ENCODE data around the gene PTPRCAP.
"Not testable (repeated sequence)": the region's sequence is repeated elsewhere in the genome, so short reads cannot be mapped to it uniquely, and the experiment has no call there.

Gene PTPRCAP, protein sequence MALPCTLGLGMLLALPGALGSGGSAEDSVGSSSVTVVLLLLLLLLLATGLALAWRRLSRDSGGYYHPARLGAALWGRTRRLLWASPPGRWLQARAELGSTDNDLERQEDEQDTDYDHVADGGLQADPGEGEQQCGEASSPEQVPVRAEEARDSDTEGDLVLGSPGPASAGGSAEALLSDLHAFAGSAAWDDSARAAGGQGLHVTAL

DNA sequence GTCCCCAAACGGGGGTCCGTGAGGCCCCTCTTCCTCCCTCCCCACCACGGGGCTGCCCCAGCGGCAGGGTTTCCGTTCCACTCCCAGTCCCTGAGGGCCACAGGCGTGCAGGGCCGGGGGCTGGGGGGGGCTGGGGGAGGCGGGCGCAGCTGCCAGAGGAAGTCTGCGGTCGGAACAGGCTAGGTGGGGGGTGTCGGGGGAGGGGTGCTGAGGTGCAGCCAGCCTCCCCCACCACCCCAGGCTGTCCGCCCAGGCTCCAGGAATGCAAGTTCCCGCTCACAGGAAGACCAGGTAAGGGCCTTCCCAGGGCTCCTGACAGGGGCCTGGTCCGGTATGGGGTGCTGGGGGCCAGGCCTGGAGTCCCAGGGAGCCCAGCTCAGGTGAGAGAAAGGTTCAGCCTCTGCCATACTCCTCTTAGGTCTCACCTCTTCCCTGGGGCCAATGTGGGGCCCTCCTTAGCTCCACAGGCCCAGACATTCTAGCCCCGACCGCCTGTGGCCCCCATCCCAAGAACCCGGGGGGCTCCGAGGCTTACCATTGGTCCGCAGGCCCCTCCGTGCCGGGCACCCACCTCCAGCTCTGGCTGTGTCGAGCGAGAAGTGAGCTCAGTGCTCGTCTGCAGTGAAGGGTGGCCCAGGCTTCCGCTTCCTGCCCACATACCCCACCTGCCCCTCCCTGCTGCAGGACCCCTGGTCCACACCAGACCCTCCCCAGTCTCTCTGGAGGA lies at the start of gene PTPRCAP:
TSS of gene PTPRCAP (minus strand) at position 601 of the 727 bp plus-strand sequence. CDS start at position 538, 63 bp downstream.
- no peak for DNase-seq (ENCODE audit: low spot score)

DNA sequence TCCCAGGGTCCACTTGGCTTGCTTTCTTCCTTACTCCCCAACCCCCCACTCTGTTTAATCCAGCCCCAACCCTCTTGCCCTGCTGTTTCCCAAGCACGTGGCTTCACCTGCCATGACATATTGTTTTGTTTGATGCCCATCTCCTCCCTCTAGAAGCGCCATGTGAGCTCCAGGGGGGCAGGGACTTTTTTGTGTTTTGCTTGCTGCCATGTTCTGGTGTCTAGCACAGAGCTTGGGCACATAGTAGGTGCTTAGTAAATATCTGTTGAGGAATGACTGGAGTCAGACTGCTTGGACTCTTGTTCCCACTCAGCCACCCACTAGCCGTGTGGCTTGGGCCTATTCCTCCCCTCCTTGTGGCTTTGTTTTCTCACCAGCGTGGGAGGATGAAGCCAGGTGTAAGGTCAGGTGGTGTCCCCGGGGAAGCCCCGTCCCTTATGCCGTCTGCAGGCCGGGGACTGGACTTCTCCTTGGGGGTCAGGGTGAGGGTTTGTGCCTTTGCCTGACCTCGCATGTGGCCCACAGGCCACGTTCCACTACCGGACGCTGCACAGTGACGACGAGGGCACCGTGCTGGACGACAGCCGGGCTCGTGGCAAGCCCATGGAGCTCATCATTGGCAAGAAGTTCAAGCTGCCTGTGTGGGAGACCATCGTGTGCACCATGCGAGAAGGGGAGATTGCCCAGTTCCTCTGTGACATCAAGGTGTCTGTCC lies 49.2 kb upstream of the PTPRCAP start:
- no peak for DNase-seq (ENCODE audit: low spot score)

DNA sequence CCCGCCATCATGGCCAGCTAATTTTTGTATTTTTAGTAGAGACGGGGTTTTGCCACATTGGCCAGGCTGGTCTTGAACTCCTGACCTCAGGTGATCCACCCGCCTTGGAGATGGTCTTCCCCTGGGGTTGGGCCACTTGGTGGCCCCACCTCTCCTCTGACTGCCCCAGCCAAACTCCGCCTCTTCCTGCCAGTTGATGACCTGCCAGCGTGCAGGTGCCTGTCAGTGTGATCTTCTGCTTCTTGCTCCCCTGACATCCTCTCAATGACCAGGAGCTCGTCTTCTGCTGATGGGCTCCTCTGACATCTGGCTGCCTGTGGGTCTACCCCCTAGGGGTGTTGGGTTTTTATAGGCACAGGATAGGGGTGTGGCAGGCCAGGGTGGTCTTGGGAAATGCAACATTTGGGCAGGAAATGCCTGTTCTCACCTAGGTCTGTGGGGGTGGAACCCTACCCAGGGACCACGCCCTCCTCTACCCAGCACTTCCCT lies 48.4 kb upstream of the PTPRCAP start:
- not testable (repeated sequence) for DNase-seq (ENCODE audit: low spot score)

DNA sequence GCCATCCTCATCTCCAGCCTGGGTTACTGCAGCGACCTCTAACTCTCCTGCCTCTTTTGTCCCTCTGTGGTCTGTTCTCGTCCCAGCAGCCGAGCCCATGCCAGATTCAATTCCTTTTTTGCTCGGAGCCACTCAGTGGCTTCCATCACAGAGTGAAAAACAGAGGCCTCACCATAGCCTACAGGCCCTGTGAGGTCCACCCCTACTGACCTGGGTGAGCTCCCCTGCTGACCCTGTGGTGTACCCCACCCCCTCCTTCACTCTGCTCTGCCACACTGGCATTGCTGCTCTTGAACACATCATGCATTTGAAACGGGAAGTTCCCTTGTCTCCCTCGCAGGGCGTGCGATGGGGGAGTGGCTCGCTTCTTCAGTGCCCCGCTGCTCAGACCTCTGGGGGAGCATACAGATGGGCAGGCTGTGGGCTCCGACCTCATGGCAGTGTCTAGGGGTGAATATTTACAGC lies 47.4 kb upstream of the PTPRCAP start:
- DNase-seq (ENCODE audit: low spot score): no peak

DNA sequence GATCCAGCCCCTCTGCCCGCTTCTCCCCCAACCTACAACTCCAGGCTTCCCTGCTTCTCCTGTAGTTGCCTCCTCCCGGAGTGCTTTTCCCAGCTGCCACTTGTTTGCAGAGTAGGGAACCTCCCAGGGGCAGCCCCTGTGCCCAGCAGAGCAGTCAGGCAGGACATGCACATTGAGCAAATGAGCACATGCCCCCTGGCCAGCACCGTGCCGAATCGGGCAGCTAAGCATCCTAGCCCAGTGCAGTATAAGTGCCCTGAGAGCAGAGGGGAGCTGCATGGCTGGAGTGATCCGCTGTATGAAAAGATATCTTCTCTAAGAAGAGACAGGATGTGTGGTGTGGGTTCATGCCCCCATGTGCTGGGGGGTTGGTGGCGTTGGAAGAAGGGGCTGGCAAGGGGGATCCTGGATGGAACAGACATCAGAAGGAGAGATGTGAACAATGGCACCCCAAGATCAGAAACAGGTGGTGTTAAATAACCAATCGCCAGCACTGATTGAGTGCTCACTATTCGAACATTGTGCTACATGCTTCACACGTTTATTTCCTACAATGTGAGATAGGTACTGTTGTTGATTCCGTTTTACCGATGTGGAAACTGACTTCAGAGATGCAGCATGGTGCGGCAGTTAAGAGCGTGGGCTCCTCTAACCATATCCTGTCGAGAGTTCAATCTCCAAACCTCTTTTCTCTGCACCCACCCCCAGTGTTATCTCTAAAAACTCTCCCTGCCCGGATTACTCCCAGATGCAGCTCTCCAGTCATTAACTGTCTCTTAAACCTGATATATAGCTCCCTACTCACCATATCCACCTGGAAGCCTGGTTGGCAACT lies 46.6 kb upstream of the PTPRCAP start:
- DNase-seq (ENCODE audit: low spot score): no peak

DNA sequence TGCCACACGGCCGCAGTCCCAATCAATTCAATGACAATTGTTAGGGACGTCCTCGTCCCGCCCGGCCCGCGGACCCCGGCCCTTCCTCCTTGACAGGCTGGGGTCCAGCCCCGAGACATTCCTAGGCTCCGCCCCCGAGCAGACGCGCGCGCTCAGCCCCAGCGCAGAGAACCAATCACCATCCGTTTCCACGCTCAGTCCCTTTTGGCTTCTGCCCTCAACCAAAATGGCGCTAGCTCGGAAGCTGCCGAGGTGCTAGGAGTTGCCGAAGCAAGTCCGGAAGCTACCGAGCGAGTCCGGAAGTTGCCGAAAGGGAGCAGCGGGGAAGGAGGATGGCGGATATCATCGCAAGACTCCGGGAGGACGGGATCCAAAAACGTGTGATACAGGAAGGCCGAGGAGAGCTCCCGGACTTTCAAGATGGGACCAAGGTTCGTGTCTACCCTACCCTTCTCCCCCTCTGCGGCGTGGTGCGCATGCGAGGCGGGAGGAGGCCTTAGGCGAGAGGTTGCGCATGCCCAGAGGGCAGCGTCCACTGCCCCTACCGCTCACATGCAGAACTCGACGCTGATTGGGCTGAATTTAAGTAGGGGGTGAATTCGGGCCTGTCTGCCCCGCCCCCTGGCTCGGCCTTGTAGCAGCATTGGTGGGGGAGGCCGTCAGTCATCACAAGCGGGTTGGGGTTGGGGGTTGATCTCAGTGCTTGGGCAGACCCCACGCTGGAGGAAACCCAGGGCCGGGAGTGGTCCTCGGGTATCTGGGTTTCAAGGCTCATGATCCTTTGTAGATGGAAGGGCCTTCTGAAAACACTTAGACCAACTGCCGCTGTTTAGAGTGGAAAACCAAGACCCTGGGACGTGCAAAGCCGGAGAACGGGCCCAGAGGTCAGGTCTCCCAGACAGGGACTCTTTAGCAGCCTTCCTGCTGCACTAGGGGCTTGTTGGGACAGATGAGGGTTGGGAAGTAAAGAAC lies 45.6 kb upstream of the PTPRCAP start, which contains the start of gene AIP:
TSS of gene AIP (plus strand) at position 200 of the 972 bp plus-strand sequence. CDS start at position 333, 133 bp downstream.
- peak; percentile 99 for DNase-seq (ENCODE audit: low spot score)

DNA sequence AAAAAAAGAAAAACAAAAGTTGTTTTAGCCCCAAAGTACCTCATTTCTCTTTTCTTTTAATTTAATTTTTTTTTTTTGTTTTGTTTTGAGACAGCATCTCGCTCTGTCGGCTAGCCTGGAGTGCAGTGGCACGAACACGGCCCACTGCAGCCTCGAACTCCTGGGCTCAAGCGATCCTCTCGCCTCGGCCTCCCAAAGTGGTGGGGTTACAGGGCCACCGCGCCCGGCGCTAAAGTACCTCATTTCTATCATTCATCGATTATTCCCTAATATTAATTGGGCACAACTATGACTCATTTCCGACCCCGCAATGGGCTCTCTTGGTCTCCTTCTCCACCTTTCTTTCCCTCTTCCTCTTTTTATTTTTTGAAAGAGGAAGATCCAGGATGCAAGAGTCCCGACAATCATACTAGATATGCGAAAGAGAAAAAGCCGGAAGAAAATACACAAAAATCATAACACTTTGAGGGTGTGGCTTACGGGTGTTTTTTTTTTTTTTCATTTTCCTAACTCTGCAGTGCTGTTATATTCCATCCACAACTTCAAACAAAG lies 44.9 kb upstream of the PTPRCAP start:
- DNase-seq (ENCODE audit: low spot score): peak; percentile 51

DNA sequence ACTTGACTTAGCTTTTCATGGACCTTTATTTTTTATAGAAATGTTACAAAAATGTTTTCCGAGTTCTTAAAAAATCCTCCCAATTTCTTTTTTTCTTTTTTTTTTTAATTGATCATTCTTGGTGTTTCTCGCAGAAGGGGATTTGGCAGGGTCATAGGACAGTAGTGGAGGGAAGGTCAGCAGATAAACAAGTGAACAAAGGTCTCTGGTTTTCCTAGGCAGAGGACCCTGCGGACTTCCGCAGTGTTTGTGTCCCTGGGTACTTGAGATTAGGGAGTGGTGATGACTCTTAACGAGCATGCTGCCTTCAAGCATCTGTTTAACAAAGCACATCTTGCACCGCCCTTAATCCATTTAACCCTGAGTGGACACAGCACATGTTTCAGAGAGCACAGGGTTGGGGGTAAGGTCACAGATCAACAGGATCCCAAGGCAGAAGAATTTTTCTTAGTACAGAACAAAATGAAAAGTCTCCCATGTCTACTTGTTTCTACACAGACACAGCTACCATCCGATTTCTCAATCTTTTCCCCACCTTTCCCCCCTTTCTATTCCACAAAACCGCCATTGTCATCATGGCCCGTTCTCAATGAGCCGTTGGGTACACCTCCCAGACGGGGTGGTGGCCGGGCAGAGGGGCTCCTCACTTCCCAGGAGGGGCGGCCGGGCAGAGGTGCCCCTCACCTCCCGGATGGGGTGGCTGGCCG lies 40.0 kb upstream of the PTPRCAP start:
- not testable (repeated sequence) for DNase-seq (ENCODE audit: low spot score)

DNA sequence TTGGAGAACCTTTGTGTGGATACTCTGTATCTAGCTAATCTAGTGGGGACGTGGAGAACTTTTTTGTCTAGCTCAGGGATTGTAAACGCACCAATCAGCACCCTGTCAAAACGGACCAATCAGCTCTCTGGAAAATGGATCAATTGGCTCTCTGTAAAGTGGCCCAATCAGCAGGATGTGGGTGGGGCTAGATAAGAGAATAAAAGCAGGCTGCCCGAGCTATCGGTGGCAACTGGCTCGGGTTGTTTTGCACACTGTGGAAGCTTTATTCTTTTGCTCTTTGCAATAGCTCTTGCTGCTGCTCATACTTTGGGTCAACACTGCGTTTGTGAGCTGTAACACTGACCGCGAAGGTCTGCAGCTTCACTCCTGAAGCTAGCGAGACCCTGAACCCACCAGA lies 39.2 kb upstream of the PTPRCAP start:
- DNase-seq (ENCODE audit: low spot score): not testable (repeated sequence)

DNA sequence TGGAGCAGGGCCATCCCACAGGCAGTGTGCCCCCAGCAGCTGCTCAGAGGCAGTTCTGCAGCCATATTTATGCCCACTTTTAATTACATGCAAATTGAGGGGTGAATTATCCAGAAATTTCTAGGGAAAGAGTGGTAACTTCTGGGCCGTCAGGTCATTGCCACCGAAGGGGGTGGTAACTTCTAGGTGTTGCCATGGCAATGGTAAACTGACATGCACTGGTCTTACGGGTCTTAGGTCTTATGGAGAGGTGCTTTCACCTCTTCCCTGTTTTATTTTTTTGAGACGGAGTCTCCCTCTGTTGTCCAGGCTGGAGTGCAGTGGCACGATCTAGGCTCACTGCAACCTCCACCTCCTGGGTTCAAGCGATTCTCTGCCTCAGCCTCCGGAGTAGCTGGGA lies 35.4 kb upstream of the PTPRCAP start:
- no peak for DNase-seq (ENCODE audit: low spot score)

DNA sequence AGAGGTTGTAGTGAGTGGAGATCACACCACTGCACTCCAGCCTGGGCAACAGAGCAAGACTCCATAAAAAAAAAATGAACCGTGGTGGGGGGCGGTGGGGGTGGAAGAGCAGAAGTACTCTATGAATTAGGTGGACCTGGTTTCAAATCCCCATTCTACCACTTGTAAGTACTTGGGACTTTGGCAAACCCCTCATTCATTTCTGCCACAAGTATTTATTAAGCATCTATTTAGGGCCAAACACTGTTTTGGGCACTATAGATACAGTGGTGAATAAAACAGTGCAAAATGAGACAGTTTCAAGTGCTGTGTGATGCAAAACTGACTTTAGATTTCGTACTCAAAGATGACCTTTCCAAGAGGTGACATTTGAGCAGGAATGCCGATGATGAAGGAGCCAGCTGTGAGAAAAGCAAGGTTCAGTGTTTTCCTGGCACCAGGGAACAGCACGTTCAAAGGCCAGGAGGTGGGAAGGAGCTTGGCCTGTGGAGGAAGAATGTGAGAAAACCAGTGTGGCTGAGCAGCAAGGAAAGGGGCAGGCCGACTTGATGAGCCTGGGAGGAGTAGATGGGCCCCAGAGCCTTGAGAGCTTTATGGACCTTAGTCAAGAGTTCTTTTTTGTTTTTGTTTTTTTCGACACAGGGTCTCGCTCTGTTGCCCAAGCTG lies 33.0 kb upstream of the PTPRCAP start:
- DNase-seq (ENCODE audit: low spot score): no peak

DNA sequence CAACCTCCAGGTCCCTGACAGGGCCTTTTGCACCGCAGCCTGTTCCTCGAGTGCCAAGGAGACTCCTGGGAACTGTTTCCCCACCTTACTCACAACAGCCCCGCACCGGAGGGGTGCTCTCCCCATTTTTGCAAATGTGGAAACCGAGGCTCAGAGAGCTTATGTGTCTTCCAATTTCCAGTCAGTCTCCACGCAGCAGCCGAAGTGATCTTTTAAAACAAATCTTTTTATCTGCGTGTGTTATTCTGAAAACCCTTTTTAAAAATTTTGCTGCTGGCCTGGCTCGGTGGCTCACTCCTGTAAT lies 32.0 kb upstream of the PTPRCAP start:
- no peak for DNase-seq (ENCODE audit: low spot score)

DNA sequence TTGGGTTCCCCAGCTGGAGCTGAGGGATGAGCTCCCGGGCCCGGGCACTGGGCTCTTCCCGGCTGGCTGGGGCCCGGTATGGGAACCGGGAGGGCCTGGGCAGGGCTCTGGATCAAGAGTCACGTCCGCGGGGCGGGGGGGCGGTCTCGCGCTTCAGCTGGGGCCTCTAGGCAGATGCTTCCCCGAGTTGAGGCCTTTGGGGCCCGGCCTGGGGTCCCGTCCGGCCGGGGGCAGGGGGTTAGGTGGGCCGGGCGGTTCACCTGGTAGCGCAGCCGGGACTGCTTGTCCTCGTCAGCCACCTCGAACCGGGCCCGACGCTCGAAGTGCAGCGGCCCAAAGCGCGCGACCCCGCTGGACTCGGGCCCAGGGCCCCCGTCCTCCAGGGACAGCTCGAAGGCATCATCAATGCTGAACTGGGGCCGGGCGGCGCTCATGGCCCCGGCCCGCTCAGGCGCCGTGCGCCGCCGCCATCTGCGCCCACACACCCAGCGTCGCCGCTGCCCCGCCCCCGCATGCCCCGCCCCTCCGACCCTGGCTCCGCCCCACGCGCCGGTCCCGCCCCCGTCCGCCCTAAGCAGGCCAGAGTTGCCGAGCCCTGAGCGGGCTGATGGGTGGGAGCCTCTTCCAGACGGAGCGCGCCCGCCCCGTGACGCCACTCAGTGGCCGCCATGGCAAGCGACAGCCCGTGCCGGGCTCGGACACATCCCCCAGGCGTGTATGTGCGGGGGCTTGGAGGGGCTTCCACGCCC lies 31.5 kb upstream of the PTPRCAP start, which contains the start of gene TMEM134:
TSS of gene TMEM134 (minus strand) at position 493 of the 749 bp plus-strand sequence. CDS start at position 434, 59 bp downstream.
- DNase-seq (ENCODE audit: low spot score): peak; percentile 99

DNA sequence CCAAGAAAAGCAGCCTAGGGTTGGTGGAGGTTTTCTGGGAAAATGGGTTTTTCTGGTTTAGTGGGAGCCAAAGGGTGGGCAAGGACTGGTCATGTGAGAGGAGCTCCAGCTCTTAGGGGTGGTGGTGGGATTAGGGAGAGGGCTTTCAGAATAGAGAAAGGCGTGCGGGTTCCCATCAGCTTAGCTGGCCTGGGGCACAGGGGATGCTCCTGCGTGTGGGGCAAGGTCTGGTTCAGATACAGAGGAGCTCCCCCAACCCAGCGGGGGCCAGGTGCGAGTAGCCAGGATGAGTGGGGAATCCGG lies 30.9 kb upstream of the PTPRCAP start:
- DNase-seq (ENCODE audit: low spot score): no peak

DNA sequence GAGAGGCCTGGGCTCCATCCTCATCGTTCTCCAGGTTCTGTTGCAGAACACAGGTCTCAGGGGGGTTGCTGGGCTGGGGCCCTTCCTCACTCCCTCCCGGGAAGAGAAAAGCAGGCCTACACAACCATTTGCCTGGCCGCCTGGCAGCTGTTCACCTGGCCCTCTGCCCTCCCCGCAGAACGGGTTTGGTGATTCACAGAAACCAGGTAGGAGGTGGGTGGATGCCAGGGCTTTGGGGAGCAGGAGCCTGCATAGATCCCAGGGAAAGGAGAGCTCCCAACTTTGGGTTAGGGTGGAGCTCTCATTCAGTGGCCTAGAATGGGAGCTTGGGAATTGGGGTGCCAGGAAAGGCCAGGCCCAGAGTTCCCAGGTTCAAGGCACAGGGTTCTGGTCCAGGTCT lies 30.6 kb upstream of the PTPRCAP start:
- no peak for DNase-seq (ENCODE audit: low spot score)

DNA sequence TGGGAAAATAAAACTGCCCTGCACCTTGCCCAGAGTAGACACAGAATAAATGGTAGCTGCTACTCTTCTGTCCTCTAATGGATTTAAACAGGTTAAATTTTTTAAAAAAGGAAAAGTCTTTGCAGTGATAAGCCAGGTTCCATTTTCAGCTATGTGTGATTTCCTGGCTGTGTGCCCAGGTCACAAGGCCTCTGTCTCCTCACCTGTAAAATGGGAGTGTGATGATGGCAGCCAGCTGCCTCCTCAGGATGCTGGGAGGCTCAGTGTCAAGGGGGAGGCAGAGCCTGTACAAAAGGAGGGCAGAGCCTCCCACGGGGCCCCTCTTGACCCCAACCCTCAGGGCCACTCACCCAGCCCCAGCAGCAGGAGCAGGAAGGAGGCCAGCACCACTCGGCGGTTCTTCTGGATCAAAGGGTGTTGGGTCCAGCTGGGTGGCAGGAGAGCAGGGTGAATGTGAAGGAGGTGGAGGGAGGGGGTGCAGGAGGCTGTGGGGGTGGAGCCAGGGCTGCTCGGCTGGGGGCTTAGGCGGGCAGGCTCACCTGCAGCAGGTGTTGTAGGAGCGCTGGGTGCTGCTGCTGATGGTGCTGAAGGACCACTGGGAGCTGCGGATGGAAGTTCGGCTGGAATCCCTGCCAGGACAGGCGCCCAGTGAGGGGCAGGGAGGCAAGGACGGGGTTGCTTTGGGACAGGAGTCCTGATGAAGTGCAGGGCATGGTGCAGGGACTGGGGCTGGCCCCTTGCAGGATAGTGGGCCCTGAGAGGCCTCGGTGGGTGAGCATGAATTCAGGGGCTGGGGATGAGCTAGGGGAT lies 29.7 kb upstream of the PTPRCAP start:
- DNase-seq (ENCODE audit: low spot score): no peak

DNA sequence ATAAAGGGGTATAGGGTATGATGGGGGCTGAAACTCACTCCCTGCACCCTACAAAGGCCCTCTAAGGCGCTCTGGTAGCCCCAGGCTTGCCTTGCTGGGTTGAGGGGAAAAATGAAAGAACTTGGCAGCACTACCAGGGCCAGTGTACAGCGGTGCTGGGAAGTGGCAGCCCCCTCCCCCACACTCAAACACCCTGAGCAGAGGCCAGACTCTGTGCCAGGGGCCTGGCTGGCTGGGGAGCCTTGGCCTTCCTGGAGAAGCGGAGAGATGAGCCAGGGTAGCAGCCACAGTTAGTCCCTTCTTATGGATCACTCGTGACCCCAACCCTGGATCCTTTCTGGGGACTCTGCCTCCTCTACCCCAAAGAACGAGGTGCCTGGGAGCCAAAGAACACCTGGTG lies 28.9 kb upstream of the PTPRCAP start:
- no peak for DNase-seq (ENCODE audit: low spot score)

DNA sequence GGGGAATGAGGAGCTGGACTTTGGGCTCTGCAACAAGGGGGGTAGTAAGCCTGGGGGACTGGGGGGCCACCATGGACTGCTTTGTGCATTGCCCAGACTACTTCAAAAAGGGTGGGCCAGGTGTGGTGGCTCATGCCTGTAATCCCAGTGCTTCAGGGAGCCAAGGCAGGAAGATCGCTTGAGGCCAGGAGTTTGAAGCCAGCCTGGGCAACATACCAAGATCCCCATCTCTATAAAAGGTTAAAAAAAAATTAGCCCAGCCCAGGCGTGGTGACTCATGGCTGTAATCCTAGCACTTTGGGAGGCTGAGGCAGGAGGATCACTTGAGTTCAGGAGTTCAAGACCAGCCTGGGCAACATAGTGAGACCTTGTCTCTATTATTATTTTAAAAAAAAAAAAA lies 28.0 kb upstream of the PTPRCAP start:
- DNase-seq (ENCODE audit: low spot score): not testable (repeated sequence)
